Liver (tissue), 9 donors: ENCODE results near the gene SLC6A11. TPM values are rescaled to one million over a fixed set of nuclear protein-coding genes. Genes with fewer than 3 reads are reported as not detected.

Experiments
- DNase-seq: peaks from one replicate; pipeline ENCODE4 v3.0.0-alpha.2; 2017; ENCODE audit warnings: low spot score
- H3K27ac ChIP-seq, 2 donors: one replicate each; pipeline ENCODE4 v1.7.0; 2013; ENCODE audit warnings: inconsistent platforms in 2 of 2, low read length in 2 of 2, control low read depth in 1 of 2, low read depth in 1 of 2, mild to moderate bottlenecking in 1 of 2
- H3K27me3 ChIP-seq, 4 donors: one replicate each; pipeline versions ENCODE4 v1.6.1 to v1.7.0; 2013; ENCODE audit warnings: low read length in 3 of 4, inconsistent platforms in 1 of 4, mild to moderate bottlenecking in 1 of 4, moderate library complexity in 1 of 4; ENCODE audit not compliant: control insufficient read depth in 4 of 4, insufficient read depth in 4 of 4
- H3K36me3 ChIP-seq, 4 donors: one replicate each; pipeline versions ENCODE4 v1.6.1 to v1.7.0; 2013; ENCODE audit warnings: low read length in 3 of 4, mild to moderate bottlenecking in 3 of 4, low read depth in 1 of 4, moderate library complexity in 1 of 4; ENCODE audit not compliant: control insufficient read depth in 4 of 4, insufficient read depth in 3 of 4
- H3K4me1 ChIP-seq, 4 donors: one replicate each; pipeline versions ENCODE4 v1.6.1 to v1.7.0; 2013; ENCODE audit warnings: low read length in 3 of 4, mild to moderate bottlenecking in 3 of 4, moderate library complexity in 1 of 4; ENCODE audit not compliant: control insufficient read depth in 4 of 4, insufficient read depth in 4 of 4
- H3K4me3 ChIP-seq, 3 donors: one replicate each; pipeline versions ENCODE4 v1.6.1 to v1.7.0; 2013; ENCODE audit warnings: low read length in 3 of 3, control low read depth in 1 of 3, low read depth in 1 of 3, mild to moderate bottlenecking in 1 of 3
- H3K9ac ChIP-seq, 2 donors: one replicate each; pipeline ENCODE4 v1.7.0; 2013; ENCODE audit warnings: low read length in 2 of 2, mild to moderate bottlenecking in 2 of 2, moderate library complexity in 2 of 2, control low read depth in 1 of 2, low read depth in 1 of 2
- H3K9me3 ChIP-seq, 4 donors: one replicate each; pipeline versions ENCODE4 v1.6.1 to v1.7.0; 2013; ENCODE audit warnings: low read length in 3 of 4; ENCODE audit not compliant: control insufficient read depth in 4 of 4
- ATF3 ChIP-seq: IDR thresholded peaks from 2 replicates; pipeline ENCODE4 v1.6.1; 2016; ENCODE audit warnings: antibody characterized with exemption
- CTCF ChIP-seq: fragments of 150-350 bp; IDR thresholded peaks from 2 replicates; pipeline ENCODE4 v1.5.1; 2017; ENCODE audit warnings: improper control_type of control experiment, low read depth, low read length; ENCODE audit not compliant: missing input control
- EGR1 ChIP-seq, 2 donors: IDR thresholded peaks; 2 replicates each; pipeline ENCODE4 v1.6.1; 2016 to 2018; ENCODE audit warnings: antibody characterized with exemption in 2 of 2, low read depth in 2 of 2
- FOXA1 ChIP-seq: IDR thresholded peaks from 2 replicates; pipeline ENCODE4 v1.6.1; 2016; ENCODE audit warnings: antibody characterized with exemption
- FOXA2 ChIP-seq: IDR thresholded peaks from 2 replicates; pipeline ENCODE4 v1.6.1; 2016; ENCODE audit warnings: antibody characterized with exemption
- GABPA ChIP-seq, 2 donors: IDR thresholded peaks in 1 of 2; conservative IDR thresholded peaks in 1 of 2; 2 replicates each; pipeline ENCODE4 v1.6.1; 2016; ENCODE audit warnings: antibody characterized with exemption in 2 of 2, mild to moderate bottlenecking in 1 of 2, moderate library complexity in 1 of 2
- HNF4A ChIP-seq, 2 donors: conservative IDR thresholded peaks; 2 replicates each; pipeline ENCODE4 v1.6.1; 2016; ENCODE audit warnings: antibody characterized with exemption in 2 of 2, mild to moderate bottlenecking in 2 of 2
- HNF4G ChIP-seq: IDR thresholded peaks from 2 replicates; pipeline ENCODE4 v1.6.1; 2016; ENCODE audit warnings: antibody characterized with exemption
- JUND ChIP-seq, 2 donors: IDR thresholded peaks; 2 replicates each; pipeline ENCODE4 v1.6.1; 2016; ENCODE audit warnings: antibody characterized with exemption in 2 of 2
- MAX ChIP-seq: IDR thresholded peaks from 2 replicates; pipeline ENCODE4 v1.6.1; 2016; ENCODE audit warnings: antibody characterized with exemption
- NR2F2 ChIP-seq: IDR thresholded peaks from 2 replicates; pipeline ENCODE4 v1.6.1; 2016; ENCODE audit warnings: antibody characterized with exemption
- RAD21 ChIP-seq, 2 donors: IDR thresholded peaks; 2 replicates each; pipeline ENCODE4 v1.6.1; 2016; ENCODE audit warnings: antibody characterized with exemption in 2 of 2, mild to moderate bottlenecking in 2 of 2
- REST ChIP-seq: IDR thresholded peaks from 2 replicates; pipeline ENCODE4 v1.6.1; 2016; ENCODE audit warnings: antibody characterized with exemption, mild to moderate bottlenecking
- RXRA ChIP-seq, 2 donors: IDR thresholded peaks; 2 replicates each; pipeline ENCODE4 v1.6.1; 2017 to 2018; ENCODE audit warnings: antibody characterized with exemption in 2 of 2, mild to moderate bottlenecking in 1 of 2
- SP1 ChIP-seq: IDR thresholded peaks from 2 replicates; pipeline ENCODE4 v1.6.1; 2018; ENCODE audit warnings: antibody characterized with exemption, mild to moderate bottlenecking
- TAF1 ChIP-seq: conservative IDR thresholded peaks from 2 replicates; pipeline ENCODE4 v1.6.1; 2016; ENCODE audit warnings: antibody characterized with exemption, mild to moderate bottlenecking
- YY1 ChIP-seq: IDR thresholded peaks from 2 replicates; pipeline ENCODE4 v1.6.1; 2016; ENCODE audit warnings: antibody characterized with exemption, mild to moderate bottlenecking
- WGBS: extraction: QIAGEN DNeasy Blood & Tissue Kit; methylation state at CpG from one replicate; pipeline ENCODE4 v1.1.7; 2013; 5-methylcytosine and 5-hydroxymethylcytosine counted together
- polyA plus RNA-seq, 2 donors: library from polyadenylated mRNA; stranded (reverse) in 1 of 2; unstranded in 1 of 2; fragments of 200-250 nt in 1 of 2; fragments of >200 nt in 1 of 2; fragmentation: Nextera tagmentation in 1 of 2; extraction: Ambion mirVana in 1 of 2; gene quantifications; one replicate each; pipeline versions ENCODE4 v1.2.1 to v1.2.3, GENCODE V29; 2013 to 2015
- total RNA-seq, 2 donors: library from RNA; depleted of rRNA; stranded (reverse); fragments of >200 nt; gene quantifications; one replicate each; pipeline ENCODE4 v1.2.3, GENCODE V29; 2014
- donor health status: healthy.
- donor health status: healthy.
- donor health status: healthy.
- donor health status: healthy.
- donor health status: healthy.

Gene SLC6A11
- total and polyA plus RNA-seq, 4 donors, result under 0.01 to 7.1 (median 0.01) TPM; not detected in 1

GRCh38 chr3:10817506-10817905 lies 1.5 kb downstream of the SLC6A11 start:
- Histone ChIP-seq H3K4me1 (peaks cover 0 to 6% (median 2%) of the 10 kb centered on the region in 4 donors), H3K27me3 (peaks cover 0 to 10% (median 3%) of the 10 kb centered on the region in 4 donors), H3K36me3 (no peaks in the 10 kb centered on the region), H3K27ac (no peak overlapping the region), H3K4me3 (no peak overlapping the region), H3K9me3 (no peaks in the 10 kb centered on the region), H3K9ac (no peak overlapping the region)
- TF ChIP-seq RAD21 (IDR thresholded peaks at IDR 0.05) (no peak), EGR1 (IDR thresholded peaks at IDR 0.05; ENCODE audit: low read depth in 2 of 2) (no peak), JUND (IDR thresholded peaks at IDR 0.05) (no peak), YY1 (no peak)
- WGBS, result 72% methylated on average over 11 of the region's 11 CpGs
- no peak for DNase-seq

GRCh38 chr3:10822055-10822454 lies 6.0 kb downstream of the SLC6A11 start:
- H3K27ac ChIP-seq, result no peak overlapping the region
- H3K4me3 ChIP-seq, result no peak overlapping the region
- no peak for DNase-seq
- no peaks in the 10 kb centered on the region for H3K36me3 ChIP-seq
- H3K9ac ChIP-seq, result no peak overlapping the region
- peaks cover 0 to 3% (median 0%) of the 10 kb centered on the region in 4 donors for H3K9me3 ChIP-seq
- H3K27me3 ChIP-seq, result no peaks in the 10 kb centered on the region
- no peaks in the 10 kb centered on the region for H3K4me1 ChIP-seq
- TF ChIP-seq NR2F2 (no peak), REST (no peak), JUND (IDR thresholded peaks at IDR 0.05) (no peak), FOXA1 (no peak), GABPA (IDR thresholded peaks at IDR 0.05 in 1 of 2, conservative IDR thresholded peaks at IDR 0.05 in 1 of 2) (no peak), ATF3 (no peak), YY1 (no peak), SP1 (no peak), RXRA (IDR thresholded peaks at IDR 0.05) (no peak), RAD21 (IDR thresholded peaks at IDR 0.05) (no peak), CTCF (no peak), MAX (no peak), HNF4G (no peak), TAF1 (no peak), EGR1 (IDR thresholded peaks at IDR 0.05; ENCODE audit: low read depth in 2 of 2) (no peak), HNF4A (conservative IDR thresholded peaks at IDR 0.05) (no peak), FOXA2 (no peak)
- 91% methylated on average over 5 of the region's 5 CpGs for WGBS
